BLaER1 treated with 17β-estradiol and CSF1 and Interleukin-3, amounts not matched to agents 10 nM and 100 nM (cell line): ENCODE data around the gene GIGYF1.

Source experiments
- H3K27ac ChIP-seq, 11 experiments: shearing (Covaris generic); formaldehyde crosslinking; 2 replicates each; pipeline ENCODE4 v1.8.1; 2022
- H3K27me3 ChIP-seq, 11 experiments: shearing (Covaris generic); formaldehyde crosslinking; 2 replicates each; pipeline ENCODE4 v1.8.1; 2022
- H3K36me3 ChIP-seq, 11 experiments: shearing (Covaris generic); formaldehyde crosslinking; 2 replicates each; pipeline ENCODE4 v1.8.1; 2022
- H3K4me1 ChIP-seq, 10 experiments: shearing (Covaris generic); formaldehyde crosslinking; 2 replicates each; pipeline ENCODE4 v1.8.1; 2022
- H3K4me2 ChIP-seq, 11 experiments: shearing (Covaris generic); formaldehyde crosslinking; 2 replicates each; pipeline ENCODE4 v1.8.1; 2022
- H3K4me3 ChIP-seq, 10 experiments: shearing (Covaris generic); formaldehyde crosslinking; 2 replicates each; pipeline ENCODE4 v1.8.1; 2022
- H3K9ac ChIP-seq, 11 experiments: shearing (Covaris generic); formaldehyde crosslinking; 2 replicates each; pipeline ENCODE4 v1.8.1; 2022
- H3K9me3 ChIP-seq, 11 experiments: shearing (Covaris generic); formaldehyde crosslinking; replicated peaks in 1 of 11; 2 replicates each; pipeline ENCODE4 v1.8.1; 2022
- H4K20me1 ChIP-seq, 11 experiments: shearing (Covaris generic); formaldehyde crosslinking; 2 replicates each; pipeline ENCODE4 v1.8.1; 2022
- Cebpa-rat ChIP-seq, 11 experiments: shearing (Covaris generic); IDR thresholded peaks; 2 replicates each; pipeline ENCODE4 v1.8.1; 2022

The GIGYF1 gene

DNA sequence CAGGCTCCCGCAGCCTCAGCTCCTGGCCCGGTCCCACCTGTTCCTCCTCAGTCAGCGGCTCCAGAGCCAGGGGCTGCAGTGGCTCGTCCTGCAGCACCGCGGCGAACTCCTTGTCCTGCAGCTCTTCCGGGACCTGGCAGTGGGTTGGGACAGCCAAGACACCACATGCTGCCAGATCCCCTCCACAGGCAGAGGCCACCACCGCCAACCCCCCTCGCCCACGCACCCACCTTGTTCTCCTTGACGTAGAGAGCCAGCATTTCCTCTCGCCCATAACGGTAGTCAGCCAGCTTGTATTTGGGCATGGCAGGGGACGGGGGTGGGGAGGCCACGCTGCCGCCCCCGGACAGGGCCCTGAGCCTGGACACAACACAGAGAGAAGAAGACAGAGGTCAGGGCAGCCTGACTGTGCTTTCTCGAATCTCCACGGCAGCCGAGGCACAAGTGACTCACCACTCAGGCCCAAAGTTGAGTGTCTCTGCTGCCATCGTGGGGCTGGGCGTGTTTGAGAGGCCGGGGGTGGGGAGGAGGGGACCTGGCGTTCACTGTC lies 6.2 kb downstream of the GIGYF1 start:
- H4K20me1 ChIP-seq, result peaks cover 87 to 100% (median 95%) of the 10 kb centered on the region in 11 experiments
- peaks cover 46 to 53% (median 47%) of the 10 kb centered on the region in 10 experiments for H3K4me1 ChIP-seq
- H3K4me3 ChIP-seq, result no peak overlapping the region
- H3K9ac ChIP-seq, result peak overlapping the region in 3 of 11 experiments; percentile 11 to 64 (median 19); a peak in 2 of 22 replicates
- no peak for TF ChIP-seq Cebpa-rat (IDR thresholded peaks at IDR 0.05)
- H3K9me3 ChIP-seq, result no peaks in the 10 kb centered on the region
- H3K27me3 ChIP-seq, result no peaks in the 10 kb centered on the region
- H3K36me3 ChIP-seq, result peaks cover 57 to 77% (median 64%) of the 10 kb centered on the region in 11 experiments
- peak overlapping the region in 2 of 11 experiments; percentile 98 to 99; a peak in 4 of 22 replicates for H3K4me2 ChIP-seq
- no peak overlapping the region for H3K27ac ChIP-seq

DNA sequence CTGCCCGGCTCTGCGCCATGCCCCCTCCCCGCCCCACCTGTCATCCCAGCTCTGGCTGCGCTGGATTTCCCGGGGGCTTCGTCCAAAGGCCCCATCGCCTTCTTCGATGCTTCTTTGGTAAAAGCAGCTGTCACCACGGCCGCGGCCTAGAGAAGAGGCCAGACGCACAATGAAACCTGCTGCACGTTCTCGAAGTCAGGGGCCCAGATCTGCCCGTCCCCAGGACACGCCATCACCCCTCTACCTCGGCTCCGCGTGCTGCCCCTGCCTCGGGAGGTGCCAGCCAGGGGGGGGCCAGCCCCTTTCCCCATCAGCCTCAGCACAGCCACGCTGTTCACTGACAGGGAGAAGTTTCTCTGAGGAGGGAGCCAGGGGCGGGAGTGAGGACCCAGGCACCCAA lies 6.8 kb downstream of the GIGYF1 start:
- H3K9me3 ChIP-seq, result no peaks in the 10 kb centered on the region
- H3K4me2 ChIP-seq, result no peak overlapping the region
- H3K9ac ChIP-seq, result no peak overlapping the region
- H3K36me3 ChIP-seq, result peaks cover 63 to 83% (median 69%) of the 10 kb centered on the region in 11 experiments
- TF ChIP-seq Cebpa-rat (IDR thresholded peaks at IDR 0.05), result no peak
- H3K27me3 ChIP-seq, result no peaks in the 10 kb centered on the region
- peaks cover 87 to 100% (median 95%) of the 10 kb centered on the region in 11 experiments for H4K20me1 ChIP-seq
- no peak overlapping the region for H3K4me3 ChIP-seq
- peaks cover 40 to 47% (median 42%) of the 10 kb centered on the region in 10 experiments for H3K4me1 ChIP-seq
- H3K27ac ChIP-seq, result peak overlapping the region in 1 of 11 experiments; percentile 14; a peak in 1 of 22 replicates

DNA sequence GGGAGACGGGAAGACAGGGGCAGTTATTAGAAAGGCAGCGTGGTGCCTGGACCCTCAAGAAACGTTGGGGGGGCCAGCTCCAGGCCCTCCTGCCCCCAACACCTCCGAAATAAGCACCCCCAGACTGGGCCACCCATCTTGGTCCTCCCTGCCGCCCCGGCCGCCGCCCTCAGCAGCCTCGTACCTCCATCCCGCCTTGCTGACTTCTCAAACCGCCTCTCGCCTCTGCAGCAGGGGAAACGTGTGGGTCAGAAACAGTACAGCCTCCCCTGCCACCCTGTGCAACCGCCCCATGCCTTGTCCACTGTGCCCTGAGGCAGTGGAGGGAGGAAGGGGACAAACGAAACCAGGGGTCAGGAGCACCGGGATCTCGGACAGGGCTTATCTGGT lies 7.2 kb downstream of the GIGYF1 start:
- H3K36me3 ChIP-seq, result peaks cover 67 to 87% (median 74%) of the 10 kb centered on the region in 11 experiments
- peaks cover 36 to 47% (median 37%) of the 10 kb centered on the region in 10 experiments for H3K4me1 ChIP-seq
- no peak overlapping the region for H3K4me3 ChIP-seq
- no peak overlapping the region for H3K9ac ChIP-seq
- peak overlapping the region in 1 of 11 experiments; percentile 14; a peak in 1 of 22 replicates for H3K27ac ChIP-seq
- H3K4me2 ChIP-seq, result no peak overlapping the region
- TF ChIP-seq Cebpa-rat (IDR thresholded peaks at IDR 0.05), result no peak
- H3K27me3 ChIP-seq, result no peaks in the 10 kb centered on the region
- no peaks in the 10 kb centered on the region for H3K9me3 ChIP-seq
- peaks cover 87 to 100% (median 95%) of the 10 kb centered on the region in 11 experiments for H4K20me1 ChIP-seq

DNA sequence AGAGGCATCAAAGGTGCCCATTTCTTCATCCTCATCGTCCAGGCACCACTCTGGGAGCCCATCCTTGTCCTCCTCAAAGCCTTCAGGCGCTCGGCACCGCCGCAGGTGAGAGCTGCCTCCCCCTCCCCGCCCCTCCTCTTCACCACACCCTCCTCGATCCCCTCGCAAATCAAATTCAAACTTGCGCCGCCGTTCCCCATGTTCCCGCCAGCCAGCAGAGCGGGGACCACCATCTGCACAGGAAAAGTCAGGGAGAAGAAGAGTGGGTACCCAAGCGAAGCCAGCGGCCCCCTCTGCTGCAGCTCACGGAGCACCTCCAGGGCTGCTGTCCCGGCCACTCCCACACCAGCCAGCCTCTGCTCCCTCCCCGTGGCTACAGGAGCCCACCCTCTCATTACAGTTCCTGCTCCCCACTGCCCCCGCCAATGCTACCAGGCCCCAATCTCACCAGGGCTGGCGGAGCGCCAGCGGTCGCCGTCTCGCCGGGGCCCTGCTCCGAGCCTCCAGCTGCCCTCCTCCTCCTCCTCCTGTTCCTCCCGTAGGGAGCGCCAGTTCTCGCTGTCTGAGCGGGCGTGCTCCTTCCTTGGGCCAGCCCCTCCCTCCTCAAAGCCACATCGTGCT lies 7.7 kb downstream of the GIGYF1 start:
- no peak for TF ChIP-seq Cebpa-rat (IDR thresholded peaks at IDR 0.05)
- H3K4me2 ChIP-seq, result no peak overlapping the region
- no peaks in the 10 kb centered on the region for H3K27me3 ChIP-seq
- no peak overlapping the region; a peak in 1 of 22 replicates for H3K27ac ChIP-seq
- H3K4me3 ChIP-seq, result no peak overlapping the region
- H3K9me3 ChIP-seq, result no peaks in the 10 kb centered on the region
- peaks cover 31 to 46% (median 32%) of the 10 kb centered on the region in 10 experiments for H3K4me1 ChIP-seq
- peaks cover 72 to 92% (median 79%) of the 10 kb centered on the region in 11 experiments for H3K36me3 ChIP-seq
- H4K20me1 ChIP-seq, result peaks cover 87 to 100% (median 95%) of the 10 kb centered on the region in 11 experiments
- peak overlapping the region in 1 of 11 experiments; percentile 17; a peak in 1 of 22 replicates for H3K9ac ChIP-seq

DNA sequence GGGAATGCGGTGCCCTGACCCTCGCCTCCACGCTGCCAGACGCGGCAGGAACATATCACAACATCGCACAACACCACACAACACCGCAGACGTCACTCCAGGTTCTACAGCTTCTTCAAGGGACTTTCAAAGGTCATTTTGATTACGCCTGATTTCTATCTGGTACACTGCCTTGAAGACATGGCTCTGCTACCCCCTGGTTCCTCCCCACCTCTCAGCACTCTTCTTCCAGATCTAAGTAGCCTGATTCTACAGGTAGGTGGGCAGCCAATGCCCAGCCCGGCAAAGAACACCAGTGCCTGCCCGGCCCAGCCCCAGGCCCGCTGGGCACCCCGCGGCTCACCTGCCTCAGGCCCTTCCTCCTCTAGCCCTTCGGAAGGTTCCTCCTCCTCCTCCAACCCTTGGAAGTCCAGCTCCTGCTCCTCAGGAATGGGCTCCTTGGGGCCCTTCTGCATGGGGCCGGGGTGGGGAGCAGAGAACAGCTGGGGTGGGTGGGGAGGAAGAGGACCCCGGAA lies 8.4 kb downstream of the GIGYF1 start:
- Histone ChIP-seq H3K27me3 (no peaks in the 10 kb centered on the region), H3K27ac (no peak overlapping the region), H3K4me2 (no peak overlapping the region), H3K9ac (no peak overlapping the region), H3K4me1 (peaks cover 25 to 44% (median 28%) of the 10 kb centered on the region in 10 experiments), H3K36me3 (peaks cover 79 to 92% (median 84%) of the 10 kb centered on the region in 11 experiments), H4K20me1 (peaks cover 87 to 100% (median 95%) of the 10 kb centered on the region in 11 experiments), H3K4me3 (no peak overlapping the region), H3K9me3 (no peaks in the 10 kb centered on the region)
- TF ChIP-seq Cebpa-rat (IDR thresholded peaks at IDR 0.05), result no peak

DNA sequence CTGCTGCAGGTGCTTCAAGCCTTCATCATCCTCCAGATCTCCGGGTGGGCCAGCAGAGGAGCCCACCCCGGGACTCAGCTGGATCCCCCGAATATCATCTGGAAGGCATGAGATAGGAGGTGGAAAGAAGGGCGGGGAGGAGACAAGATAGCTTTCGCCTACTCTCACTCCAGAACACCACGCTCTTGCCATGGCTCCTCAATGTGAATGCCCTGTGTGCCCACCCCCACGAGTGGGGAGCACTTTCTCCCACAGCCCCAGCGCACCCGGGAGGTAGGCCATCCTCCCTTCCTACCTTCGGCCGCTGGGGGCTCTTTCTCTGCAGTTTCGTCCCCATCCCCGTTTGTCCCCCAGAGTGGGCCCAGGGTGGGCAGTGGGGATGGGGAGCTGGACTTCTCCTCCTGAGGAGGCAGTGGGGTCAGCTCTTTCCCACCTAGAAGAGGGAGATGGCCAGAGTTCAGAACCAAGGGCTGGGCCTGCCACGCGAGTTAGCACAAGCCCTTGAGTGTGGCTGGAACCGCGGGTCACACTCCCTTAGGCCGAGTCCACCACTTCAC lies 8.9 kb downstream of the GIGYF1 start:
- peaks cover 19 to 44% (median 23%) of the 10 kb centered on the region in 10 experiments for H3K4me1 ChIP-seq
- H3K27me3 ChIP-seq, result no peaks in the 10 kb centered on the region
- H3K27ac ChIP-seq, result no peak overlapping the region
- H3K9ac ChIP-seq, result no peak overlapping the region; a peak in 1 of 22 replicates
- no peak overlapping the region for H3K4me2 ChIP-seq
- peaks cover 84 to 92% (median 89%) of the 10 kb centered on the region in 11 experiments for H3K36me3 ChIP-seq
- peaks cover 87 to 100% (median 95%) of the 10 kb centered on the region in 11 experiments for H4K20me1 ChIP-seq
- H3K4me3 ChIP-seq, result no peak overlapping the region
- H3K9me3 ChIP-seq, result no peaks in the 10 kb centered on the region
- TF ChIP-seq Cebpa-rat (IDR thresholded peaks at IDR 0.05), result no peak

DNA sequence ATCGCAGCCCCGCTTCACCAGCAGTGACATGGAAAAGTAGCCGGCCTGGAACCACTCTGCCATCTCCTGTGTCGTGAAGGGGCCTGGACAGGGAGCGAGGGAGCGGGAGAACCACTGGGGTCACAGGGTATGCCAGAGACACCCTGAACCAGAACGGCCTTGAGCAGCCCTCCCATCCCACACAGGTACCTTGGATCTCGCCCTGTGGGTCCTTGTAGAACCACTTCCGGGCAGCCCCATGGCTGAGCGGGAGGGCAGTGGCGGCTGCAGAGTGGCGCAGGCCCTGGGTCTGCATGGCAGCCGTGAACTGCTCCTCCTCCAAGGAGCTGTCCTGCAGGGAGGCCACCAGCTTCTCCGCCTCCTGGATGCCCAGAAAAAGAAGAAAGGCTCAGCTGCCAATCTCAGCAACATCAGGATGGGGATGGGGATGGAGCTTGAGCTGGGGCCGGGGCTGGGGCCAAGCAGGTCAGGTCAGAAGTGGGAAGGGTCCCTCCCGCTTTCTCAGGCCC lies 9.5 kb downstream of the GIGYF1 start:
- H3K4me1 ChIP-seq, result peaks cover 14 to 44% (median 20%) of the 10 kb centered on the region in 10 experiments
- peaks cover 90 to 98% (median 95%) of the 10 kb centered on the region in 11 experiments for H3K36me3 ChIP-seq
- no peak for TF ChIP-seq Cebpa-rat (IDR thresholded peaks at IDR 0.05)
- no peak overlapping the region for H3K4me2 ChIP-seq
- H3K4me3 ChIP-seq, result no peak overlapping the region
- no peak overlapping the region for H3K27ac ChIP-seq
- H3K9me3 ChIP-seq, result no peaks in the 10 kb centered on the region
- peaks cover 87 to 100% (median 95%) of the 10 kb centered on the region in 11 experiments for H4K20me1 ChIP-seq
- H3K9ac ChIP-seq, result no peak overlapping the region; a peak in 1 of 22 replicates
- no peaks in the 10 kb centered on the region for H3K27me3 ChIP-seq

DNA sequence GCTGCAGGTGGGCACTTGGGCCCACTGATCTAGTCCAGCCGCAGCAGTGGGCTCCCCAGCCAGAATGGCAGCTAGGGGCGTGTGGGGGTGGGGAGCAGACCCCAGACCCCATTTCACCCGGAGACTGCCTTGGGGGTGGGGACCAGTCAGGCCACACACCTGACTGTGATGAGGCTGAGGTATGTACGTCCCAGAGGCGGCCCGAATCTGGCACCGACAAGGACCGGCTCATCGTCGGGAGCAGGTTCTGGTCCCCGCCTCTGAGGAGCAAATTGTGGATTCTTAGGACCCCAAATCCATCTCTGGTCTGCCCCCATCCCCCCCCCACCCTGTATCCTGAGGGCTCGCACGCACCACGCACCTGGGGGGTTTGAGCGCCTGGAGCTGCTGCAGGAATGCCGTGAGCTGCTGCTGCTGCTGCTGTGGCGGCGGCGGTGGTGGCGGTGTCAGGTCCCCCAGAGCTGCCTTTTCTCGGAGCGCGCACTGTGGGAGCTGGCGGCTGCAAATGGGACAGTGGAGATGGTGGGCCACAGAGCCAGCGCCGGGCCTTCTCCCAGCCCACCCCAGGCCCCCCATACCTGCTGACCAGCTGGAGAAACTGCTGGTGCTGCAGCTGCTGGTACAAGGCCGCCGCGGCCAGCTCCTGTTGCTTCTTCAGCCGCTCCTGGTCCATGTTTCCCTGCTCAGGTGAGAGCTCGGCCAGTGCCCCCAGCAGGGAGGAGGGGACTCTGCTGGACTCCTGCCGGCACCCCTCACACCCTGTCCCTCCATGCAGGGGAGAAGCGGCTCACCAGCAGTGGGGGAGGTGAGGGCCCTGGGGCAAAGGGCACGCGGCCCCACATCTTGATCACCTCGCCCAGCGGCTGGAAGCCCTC lies 10.2 kb downstream of the GIGYF1 start:
- Histone ChIP-seq H3K4me2 (no peak overlapping the region), H3K27ac (no peak overlapping the region), H3K4me1 (peaks cover 7 to 44% (median 14%) of the 10 kb centered on the region in 10 experiments), H3K9me3 (no peaks in the 10 kb centered on the region), H3K4me3 (no peak overlapping the region), H3K36me3 (peaks cover 97 to 100% (median 99%) of the 10 kb centered on the region in 11 experiments), H4K20me1 (peaks cover 87 to 100% (median 95%) of the 10 kb centered on the region in 11 experiments), H3K27me3 (no peaks in the 10 kb centered on the region), H3K9ac (no peak overlapping the region)
- TF ChIP-seq Cebpa-rat (IDR thresholded peaks at IDR 0.05), result no peak
